Measurements from ENCODE around the gene TUBB2B. TPM values are rescaled to one million over a fixed set of nuclear protein-coding genes. Genes with fewer than 3 reads are reported as not detected.
A peak's percentile ranks its signal among the peaks of the same experiment; 100 is the strongest.
"Not testable (repeated sequence)": the region's sequence is repeated elsewhere in the genome, so short reads cannot be mapped to it uniquely, and the experiment has no call there.

Gene TUBB2B
- total and polyA plus RNA-seq, 8 donors: 1.9 to 17.6 (median 5.3) TPM

- WGBS, 2 donors: 82 to 90% methylated on average over 5 of the region's 5 CpGs
- Histone ChIP-seq H3K9me3 (no peaks in the 10 kb centered on the region), H3K36me3 (no peaks in the 10 kb centered on the region), H3K27me3 (no peaks in the 10 kb centered on the region), H3K27ac (no peak overlapping the region), H3K4me1 (peaks cover 0 to 5% (median 0%) of the 10 kb centered on the region in 3 donors), H3K4me3 (no peak overlapping the region)
- no peak for DNase-seq
- FAIRE-seq: no peak
- ATAC-seq: no peak
- TF ChIP-seq CTCF (IDR thresholded peaks at IDR 0.05): no peak
- intact Hi-C loops (cut with DNase I): no loop called here
Measured at GRCh38 chr6:3199382-3199781, 28.1 kb downstream of the TUBB2B start.

GRCh38 chr6:3197734-3198133 is 29.7 kb downstream of the TUBB2B start:
- DNase-seq; H3K36me3 ChIP-seq; H3K9me3 ChIP-seq; intact Hi-C loops (cut with DNase I); H3K4me3 ChIP-seq; ATAC-seq; H3K4me1 ChIP-seq; H3K27me3 ChIP-seq; FAIRE-seq; H3K27ac ChIP-seq: not testable (repeated sequence)
- 60 to 70% methylated on average over 3 to 4 of the region's 5 CpGs for WGBS, 2 donors

GRCh38 chr6:3196770-3197169 is 30.7 kb downstream of the TUBB2B start:
- Histone ChIP-seq H3K4me3 (no peak overlapping the region), H3K27ac (no peak overlapping the region), H3K4me1 (peaks cover 0 to 5% (median 0%) of the 10 kb centered on the region in 3 donors), H3K36me3 (no peaks in the 10 kb centered on the region), H3K9me3 (no peaks in the 10 kb centered on the region), H3K27me3 (no peaks in the 10 kb centered on the region)
- TF ChIP-seq CTCF (IDR thresholded peaks at IDR 0.05): no peak
- ATAC-seq: no peak
- FAIRE-seq: no peak
- intact Hi-C loops (cut with DNase I): no loop called here
- DNase-seq: no peak
- 63 to 68% methylated on average over 5 of the region's 5 CpGs for WGBS, 2 donors

GRCh38 chr6:3195695-3196497 is 31.6 kb downstream of the TUBB2B start:
- H3K36me3 ChIP-seq: no peaks in the 10 kb centered on the region
- FAIRE-seq (no peak), ATAC-seq (peak; percentile 46 to 75 (median 57)), DNase-seq (no peak)
- WGBS, 2 donors: 69 to 70% methylated on average over 16 of the region's 16 CpGs
- H3K27ac ChIP-seq: no peak overlapping the region
- H3K27me3 ChIP-seq: no peaks in the 10 kb centered on the region
- no peak for TF ChIP-seq CTCF (IDR thresholded peaks at IDR 0.05)
- H3K4me1 ChIP-seq: peaks cover 0 to 5% (median 0%) of the 10 kb centered on the region in 3 donors
- intact Hi-C loops (cut with DNase I): no loop called here
- H3K4me3 ChIP-seq: no peak overlapping the region
- H3K9me3 ChIP-seq: no peaks in the 10 kb centered on the region

GRCh38 chr6:3195420-3195694 is 32.1 kb downstream of the TUBB2B start:
- Histone ChIP-seq H3K27ac (no peak overlapping the region), H3K4me1 (peaks cover 0 to 5% (median 0%) of the 10 kb centered on the region in 3 donors), H3K4me3 (no peak overlapping the region), H3K9me3 (no peaks in the 10 kb centered on the region), H3K36me3 (no peaks in the 10 kb centered on the region), H3K27me3 (no peaks in the 10 kb centered on the region)
- 84 to 85% methylated on average over 5 of the region's 5 CpGs for WGBS, 2 donors
- intact Hi-C loops (cut with DNase I): no loop called here
- TF ChIP-seq CTCF (IDR thresholded peaks at IDR 0.05): no peak
- DNase-seq (no peak), FAIRE-seq (no peak), ATAC-seq (no peak)

Data from pancreas (tissue), 10 donors.